HepG2 (cell line): Measurements from ENCODE around the gene CRIM1.

ENCODE experiments used
- EP300 ChIP-seq, 3 experiments: sonication (generic) in 1 of 3; formaldehyde crosslinking in 1 of 3; IDR thresholded peaks; 2 replicates each; pipeline versions ENCODE4 v1.5.1 to v1.6.1; 2011 to 2020; ENCODE audit warnings: low read depth in 2 of 3, low read length in 2 of 3, borderline replicate concordance in 1 of 3, improper control_type of control experiment in 1 of 3, mild to moderate bottlenecking in 1 of 3, missing genetic modification reagents in 1 of 3, moderate library complexity in 1 of 3
- FOXK2 ChIP-seq: fragments of 450-650 bp; IDR thresholded peaks from 2 replicates; pipeline ENCODE4 v1.6.1; 2016
- HDAC6 ChIP-seq: fragments of 200-600 bp; sonication (generic); IDR thresholded peaks from 2 replicates; pipeline ENCODE4 v1.7.0; 2017; ENCODE audit warnings: mild to moderate bottlenecking, antibody characterized with exemption, low read length, low read depth
- JUND ChIP-seq: sonication (generic); formaldehyde crosslinking; IDR thresholded peaks from 2 replicates; pipeline ENCODE4 v1.8.0; 2022; ENCODE audit warnings: mild to moderate bottlenecking, missing genetic modification reagents
- KMT2B ChIP-seq: IDR thresholded peaks from 2 replicates; pipeline ENCODE4 v1.6.1; 2016; ENCODE audit warnings: missing genetic modification reagents, missing compliant biosample characterization
- NCOR1 ChIP-seq: fragments of 200-600 bp; sonication (generic); IDR thresholded peaks from 2 replicates; pipeline ENCODE4 v1.7.0; 2017; ENCODE audit warnings: antibody characterized with exemption, low read length, borderline replicate concordance
- TAF1 ChIP-seq: sonication (generic); formaldehyde crosslinking; IDR thresholded peaks from 2 replicates; pipeline ENCODE4 v1.4.0; 2020; ENCODE audit warnings: missing genetic modification reagents
- ZNF263 ChIP-seq: sonication (generic); formaldehyde crosslinking; IDR thresholded peaks from 2 replicates; pipeline ENCODE4 v1.4.0; 2020; ENCODE audit warnings: missing genetic modification reagents
- TF ChIP-seq, protein P1 (sequence below): sonication (generic); formaldehyde crosslinking; IDR thresholded peaks from 2 replicates; pipeline ENCODE4 v1.5.0; 2020; ENCODE audit warnings: mild to moderate bottlenecking, missing genetic modification reagents, moderate library complexity
- TF ChIP-seq, protein P2 (sequence below): sonication (generic); formaldehyde crosslinking; conservative IDR thresholded peaks from 2 replicates; pipeline ENCODE4 v1.8.0; 2022; ENCODE audit warnings: mild to moderate bottlenecking, moderate library complexity, missing genetic modification reagents

DNA sequence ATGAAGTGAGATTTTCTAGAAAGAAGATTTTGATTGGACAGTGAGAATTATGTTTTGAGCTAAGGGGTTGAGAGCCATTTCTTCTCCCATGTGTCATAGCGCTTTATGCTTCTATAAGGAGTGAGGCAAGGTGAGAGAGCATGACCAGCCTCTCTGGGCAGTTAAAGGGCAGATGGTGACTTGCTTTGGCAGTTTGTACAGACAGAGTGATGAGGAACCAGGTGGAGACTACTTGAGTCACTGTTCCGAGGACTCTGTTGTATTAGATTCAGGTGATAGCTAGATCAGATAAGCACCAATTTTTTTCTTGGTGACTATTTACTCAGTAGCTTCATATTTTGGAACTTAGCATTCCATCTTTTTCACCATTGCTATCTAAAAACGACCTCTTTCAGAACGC lies 4.5 kb downstream of the CRIM1 start:
- TF ChIP-seq, protein P1, sequence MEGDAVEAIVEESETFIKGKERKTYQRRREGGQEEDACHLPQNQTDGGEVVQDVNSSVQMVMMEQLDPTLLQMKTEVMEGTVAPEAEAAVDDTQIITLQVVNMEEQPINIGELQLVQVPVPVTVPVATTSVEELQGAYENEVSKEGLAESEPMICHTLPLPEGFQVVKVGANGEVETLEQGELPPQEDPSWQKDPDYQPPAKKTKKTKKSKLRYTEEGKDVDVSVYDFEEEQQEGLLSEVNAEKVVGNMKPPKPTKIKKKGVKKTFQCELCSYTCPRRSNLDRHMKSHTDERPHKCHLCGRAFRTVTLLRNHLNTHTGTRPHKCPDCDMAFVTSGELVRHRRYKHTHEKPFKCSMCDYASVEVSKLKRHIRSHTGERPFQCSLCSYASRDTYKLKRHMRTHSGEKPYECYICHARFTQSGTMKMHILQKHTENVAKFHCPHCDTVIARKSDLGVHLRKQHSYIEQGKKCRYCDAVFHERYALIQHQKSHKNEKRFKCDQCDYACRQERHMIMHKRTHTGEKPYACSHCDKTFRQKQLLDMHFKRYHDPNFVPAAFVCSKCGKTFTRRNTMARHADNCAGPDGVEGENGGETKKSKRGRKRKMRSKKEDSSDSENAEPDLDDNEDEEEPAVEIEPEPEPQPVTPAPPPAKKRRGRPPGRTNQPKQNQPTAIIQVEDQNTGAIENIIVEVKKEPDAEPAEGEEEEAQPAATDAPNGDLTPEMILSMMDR (CRISPR knock-in tag) = no peak
- TF ChIP-seq NCOR1 = no peak
- TF ChIP-seq HDAC6 = no peak
- TF ChIP-seq EP300 (IDR thresholded peaks at IDR 0.05; ENCODE audit: low read depth in 2 of 2, low read length in 2 of 2) = no peak
- no peak for TF ChIP-seq EP300 (CRISPR knock-in tag; IDR thresholded peaks at IDR 0.05; ENCODE audit: borderline replicate concordance)
- TF ChIP-seq, protein P2, sequence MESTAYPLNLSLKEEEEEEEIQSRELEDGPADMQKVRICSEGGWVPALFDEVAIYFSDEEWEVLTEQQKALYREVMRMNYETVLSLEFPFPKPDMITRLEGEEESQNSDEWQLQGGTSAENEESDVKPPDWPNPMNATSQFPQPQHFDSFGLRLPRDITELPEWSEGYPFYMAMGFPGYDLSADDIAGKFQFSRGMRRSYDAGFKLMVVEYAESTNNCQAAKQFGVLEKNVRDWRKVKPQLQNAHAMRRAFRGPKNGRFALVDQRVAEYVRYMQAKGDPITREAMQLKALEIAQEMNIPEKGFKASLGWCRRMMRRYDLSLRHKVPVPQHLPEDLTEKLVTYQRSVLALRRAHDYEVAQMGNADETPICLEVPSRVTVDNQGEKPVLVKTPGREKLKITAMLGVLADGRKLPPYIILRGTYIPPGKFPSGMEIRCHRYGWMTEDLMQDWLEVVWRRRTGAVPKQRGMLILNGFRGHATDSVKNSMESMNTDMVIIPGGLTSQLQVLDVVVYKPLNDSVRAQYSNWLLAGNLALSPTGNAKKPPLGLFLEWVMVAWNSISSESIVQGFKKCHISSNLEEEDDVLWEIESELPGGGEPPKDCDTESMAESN (CRISPR knock-in tag) = no peak
- no peak for TF ChIP-seq JUND
- TF ChIP-seq KMT2B (CRISPR knock-in tag) = no peak
- TF ChIP-seq ZNF263 = no peak
- no peak for TF ChIP-seq TAF1 (CRISPR knock-in tag)
- no peak for TF ChIP-seq FOXK2
